ENCODE measurements around the gene ARL6IP6. TPM values are rescaled to one million over a fixed set of nuclear protein-coding genes. Genes with fewer than 3 reads are reported as not detected.
"Not testable (repeated sequence)": the region's sequence is repeated elsewhere in the genome, so short reads cannot be mapped to it uniquely, and the experiment has no call there.

Gene ARL6IP6
- polyA plus RNA-seq, 1 donor: 22.6 TPM

DNA sequence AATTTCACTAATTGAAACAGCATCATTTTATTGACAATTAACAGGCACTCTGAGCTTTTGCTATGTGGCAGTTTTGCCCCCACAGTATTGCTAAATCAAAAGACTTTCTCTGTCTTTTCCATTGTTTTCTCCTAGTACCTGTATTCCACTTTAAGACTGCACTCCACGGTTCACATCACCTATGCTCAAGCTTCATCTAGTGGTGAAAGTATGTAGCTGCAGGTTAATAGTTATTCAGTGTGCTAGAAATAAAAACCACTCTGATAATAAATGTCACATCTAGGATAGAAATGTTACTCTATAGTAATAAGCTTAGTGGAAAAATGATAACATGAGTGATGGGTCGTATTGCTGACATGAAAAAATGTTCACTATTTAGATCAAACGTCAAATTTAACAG lies 24.6 kb downstream of the ARL6IP6 start:
- peaks cover 15% of the 10 kb centered on the region for H3K36me3 ChIP-seq (ENCODE audit: control insufficient read depth, insufficient read depth, low read length)
- no peak overlapping the region for H3K4me3 ChIP-seq (ENCODE audit: low read length)
- H3K9me3 ChIP-seq (ENCODE audit: control insufficient read depth, low read depth, low read length): no peaks in the 10 kb centered on the region
- 100% methylated on average over 2 of the region's 3 CpGs for WGBS (ENCODE audit: insufficient coverage, low lambda C conversion rate)
- no peak for DNase-seq
- H3K27ac ChIP-seq (ENCODE audit: low read length): no peak overlapping the region
- H3K4me1 ChIP-seq (ENCODE audit: control insufficient read depth, insufficient read depth, low read length): no peaks in the 10 kb centered on the region
- H3K27me3 ChIP-seq (ENCODE audit: control insufficient read depth, insufficient read depth, low read length): no peaks in the 10 kb centered on the region

GRCh38 chr2:152747751-152748150 lies 29.3 kb downstream of the ARL6IP6 start:
- not testable (repeated sequence) for H3K4me1 ChIP-seq (ENCODE audit: control insufficient read depth, insufficient read depth, low read length); H3K27ac ChIP-seq (ENCODE audit: low read length); H3K4me3 ChIP-seq (ENCODE audit: low read length); H3K9me3 ChIP-seq (ENCODE audit: control insufficient read depth, low read depth, low read length); H3K27me3 ChIP-seq (ENCODE audit: control insufficient read depth, insufficient read depth, low read length); DNase-seq
- H3K36me3 ChIP-seq (ENCODE audit: control insufficient read depth, insufficient read depth, low read length): peaks cover 20% of the 10 kb centered on the region
- 100% methylated on average over 2 of the region's 4 CpGs for WGBS (ENCODE audit: insufficient coverage, low lambda C conversion rate)

- Histone ChIP-seq H3K27me3 (ENCODE audit: control insufficient read depth, insufficient read depth, low read length) (no peaks in the 10 kb centered on the region), H3K4me3 (ENCODE audit: low read length) (no peak overlapping the region), H3K4me1 (ENCODE audit: control insufficient read depth, insufficient read depth, low read length) (no peaks in the 10 kb centered on the region), H3K9me3 (ENCODE audit: control insufficient read depth, low read depth, low read length) (no peaks in the 10 kb centered on the region), H3K36me3 (ENCODE audit: control insufficient read depth, insufficient read depth, low read length) (peaks cover 35% of the 10 kb centered on the region), H3K27ac (ENCODE audit: low read length) (no peak overlapping the region)
- no CpG with 5 or more reads among the region's 13 CpGs for WGBS (ENCODE audit: insufficient coverage, low lambda C conversion rate)
- peak in 1 of 2 donors; percentile 1 for DNase-seq
Observed at GRCh38 chr2:152755029-152755428, 36.6 kb downstream of the ARL6IP6 start.

DNA sequence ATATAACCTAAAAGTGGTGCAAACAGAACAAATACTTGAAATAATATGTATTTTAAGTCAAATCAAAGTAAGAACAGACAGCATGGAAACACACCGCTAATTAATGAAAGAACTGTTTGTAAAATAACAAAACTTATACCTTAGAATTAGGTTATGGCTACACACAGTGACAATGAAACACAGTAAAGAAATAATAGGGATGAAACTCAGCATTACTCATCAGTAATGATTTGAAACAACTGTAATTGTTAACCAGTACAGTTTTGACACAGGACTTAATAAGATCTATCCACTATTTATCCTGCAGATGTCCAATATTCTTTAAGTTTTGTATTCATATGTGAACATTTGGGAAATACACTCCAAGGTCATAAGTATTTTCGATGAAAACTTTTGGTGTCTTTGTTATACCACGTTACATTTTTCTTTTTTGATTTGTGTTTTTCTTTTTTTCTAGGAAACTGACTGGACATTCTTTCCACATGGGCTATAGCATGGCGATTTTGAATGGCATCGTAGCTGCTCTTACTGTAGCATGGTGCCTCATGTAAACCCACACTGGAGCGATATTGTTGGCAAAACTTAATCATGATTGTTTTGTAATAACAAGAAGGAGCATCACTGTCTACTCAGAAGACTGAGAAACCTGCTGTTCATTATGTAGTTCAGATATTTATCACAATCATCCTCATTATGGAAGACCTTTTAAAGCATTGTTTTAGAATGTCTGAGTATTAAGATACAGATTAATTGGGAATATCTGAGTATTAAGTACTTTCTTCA lies 41.1 kb downstream of the ARL6IP6 start:
- Histone ChIP-seq H3K9me3 (ENCODE audit: control insufficient read depth, low read depth, low read length) (no peaks in the 10 kb centered on the region), H3K27me3 (ENCODE audit: control insufficient read depth, insufficient read depth, low read length) (no peaks in the 10 kb centered on the region), H3K36me3 (ENCODE audit: control insufficient read depth, insufficient read depth, low read length) (peaks cover 24% of the 10 kb centered on the region), H3K4me3 (ENCODE audit: low read length) (no peak overlapping the region), H3K27ac (ENCODE audit: low read length) (no peak overlapping the region), H3K4me1 (ENCODE audit: control insufficient read depth, insufficient read depth, low read length) (no peaks in the 10 kb centered on the region)
- DNase-seq: no peak
- WGBS (ENCODE audit: insufficient coverage, low lambda C conversion rate): 100% methylated on average over 3 of the region's 6 CpGs

DNA sequence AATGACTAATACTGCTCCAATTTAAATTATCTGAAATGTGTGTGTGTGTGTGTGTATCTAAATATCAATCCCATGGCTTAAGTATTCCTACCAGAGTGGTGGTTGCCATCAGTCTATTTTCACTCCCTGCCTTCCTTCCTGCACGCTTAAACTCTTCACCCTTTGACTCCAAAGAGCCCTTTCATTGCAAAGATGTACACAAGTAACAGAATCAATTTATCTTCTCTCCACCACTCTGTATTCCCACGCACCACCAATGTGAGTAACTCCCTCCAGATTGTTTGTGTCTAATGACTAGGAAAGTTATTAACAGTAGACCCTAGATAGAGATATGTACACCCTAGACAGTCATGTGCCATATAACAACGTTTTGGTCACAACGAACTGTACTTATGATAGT lies 42.8 kb downstream of the ARL6IP6 start:
- 100% methylated on average over 1 of the region's 4 CpGs for WGBS (ENCODE audit: insufficient coverage, low lambda C conversion rate)
- DNase-seq: no peak
- Histone ChIP-seq H3K4me3 (ENCODE audit: low read length) (no peak overlapping the region), H3K27ac (ENCODE audit: low read length) (no peak overlapping the region), H3K27me3 (ENCODE audit: control insufficient read depth, insufficient read depth, low read length) (no peaks in the 10 kb centered on the region), H3K9me3 (ENCODE audit: control insufficient read depth, low read depth, low read length) (no peaks in the 10 kb centered on the region), H3K36me3 (ENCODE audit: control insufficient read depth, insufficient read depth, low read length) (peaks cover 14% of the 10 kb centered on the region), H3K4me1 (ENCODE audit: control insufficient read depth, insufficient read depth, low read length) (no peaks in the 10 kb centered on the region)

GRCh38 chr2:152762202-152762601 lies 43.8 kb downstream of the ARL6IP6 start:
- Histone ChIP-seq H3K27me3 (ENCODE audit: control insufficient read depth, insufficient read depth, low read length) (no peaks in the 10 kb centered on the region), H3K4me1 (ENCODE audit: control insufficient read depth, insufficient read depth, low read length) (no peaks in the 10 kb centered on the region), H3K36me3 (ENCODE audit: control insufficient read depth, insufficient read depth, low read length) (peaks cover 12% of the 10 kb centered on the region), H3K27ac (ENCODE audit: low read length) (no peak overlapping the region), H3K4me3 (ENCODE audit: low read length) (no peak overlapping the region), H3K9me3 (ENCODE audit: control insufficient read depth, low read depth, low read length) (no peaks in the 10 kb centered on the region)
- DNase-seq: peak in 1 of 2 donors; percentile 1
- 80% methylated on average over 2 of the region's 5 CpGs for WGBS (ENCODE audit: insufficient coverage, low lambda C conversion rate)

- DNase-seq; H3K4me3 ChIP-seq (ENCODE audit: low read length); H3K9me3 ChIP-seq (ENCODE audit: control insufficient read depth, low read depth, low read length); H3K36me3 ChIP-seq (ENCODE audit: control insufficient read depth, insufficient read depth, low read length); H3K27me3 ChIP-seq (ENCODE audit: control insufficient read depth, insufficient read depth, low read length); H3K4me1 ChIP-seq (ENCODE audit: control insufficient read depth, insufficient read depth, low read length); H3K27ac ChIP-seq (ENCODE audit: low read length): not testable (repeated sequence)
- WGBS (ENCODE audit: insufficient coverage, low lambda C conversion rate): no CpG with 5 or more reads among the region's 4 CpGs
Observed at GRCh38 chr2:152763208-152763607, 44.8 kb downstream of the ARL6IP6 start.

DNA sequence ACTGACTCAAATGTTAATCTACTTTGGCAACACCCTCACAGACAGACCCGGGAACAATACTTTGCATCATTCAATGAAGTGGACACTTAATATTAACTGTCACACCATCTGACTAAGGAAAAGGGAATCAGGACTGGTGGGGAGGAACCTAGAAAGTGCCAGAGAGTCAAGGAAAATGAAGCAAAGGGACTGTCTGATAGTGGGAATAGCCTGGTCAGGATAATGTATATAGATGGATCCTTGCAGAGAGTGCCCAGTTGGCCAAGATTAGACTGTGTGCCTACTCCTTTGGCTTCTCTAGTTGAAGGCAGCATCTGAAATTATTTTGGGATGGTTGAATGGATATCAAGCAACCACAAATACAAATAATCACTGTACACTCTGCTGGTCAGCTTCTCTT lies 45.2 kb downstream of the ARL6IP6 start:
- no peaks in the 10 kb centered on the region for H3K27me3 ChIP-seq (ENCODE audit: control insufficient read depth, insufficient read depth, low read length)
- no peaks in the 10 kb centered on the region for H3K4me1 ChIP-seq (ENCODE audit: control insufficient read depth, insufficient read depth, low read length)
- no CpG with 5 or more reads among the region's 1 CpG for WGBS (ENCODE audit: insufficient coverage, low lambda C conversion rate)
- H3K9me3 ChIP-seq (ENCODE audit: control insufficient read depth, low read depth, low read length): no peaks in the 10 kb centered on the region
- DNase-seq: no peak
- no peak overlapping the region for H3K4me3 ChIP-seq (ENCODE audit: low read length)
- H3K27ac ChIP-seq (ENCODE audit: low read length): no peak overlapping the region
- peaks cover 7% of the 10 kb centered on the region for H3K36me3 ChIP-seq (ENCODE audit: control insufficient read depth, insufficient read depth, low read length)

- no peaks in the 10 kb centered on the region for H3K9me3 ChIP-seq (ENCODE audit: control insufficient read depth, low read depth, low read length)
- H3K27ac ChIP-seq (ENCODE audit: low read length): no peak overlapping the region
- no peak for DNase-seq
- no peaks in the 10 kb centered on the region for H3K27me3 ChIP-seq (ENCODE audit: control insufficient read depth, insufficient read depth, low read length)
- no peaks in the 10 kb centered on the region for H3K4me1 ChIP-seq (ENCODE audit: control insufficient read depth, insufficient read depth, low read length)
- WGBS (ENCODE audit: insufficient coverage, low lambda C conversion rate): no CpG with 5 or more reads among the region's 1 CpG
- H3K36me3 ChIP-seq (ENCODE audit: control insufficient read depth, insufficient read depth, low read length): peaks cover 4% of the 10 kb centered on the region
- no peak overlapping the region for H3K4me3 ChIP-seq (ENCODE audit: low read length)
Observed at GRCh38 chr2:152766928-152767327, 48.5 kb downstream of the ARL6IP6 start.

GRCh38 chr2:152781175-152781574 lies 62.8 kb downstream of the ARL6IP6 start:
- Histone ChIP-seq H3K36me3 (ENCODE audit: control insufficient read depth, insufficient read depth, low read length) (no peaks in the 10 kb centered on the region), H3K27me3 (ENCODE audit: control insufficient read depth, insufficient read depth, low read length) (no peaks in the 10 kb centered on the region), H3K4me3 (ENCODE audit: low read length) (no peak overlapping the region), H3K27ac (ENCODE audit: low read length) (no peak overlapping the region), H3K9me3 (ENCODE audit: control insufficient read depth, low read depth, low read length) (no peaks in the 10 kb centered on the region), H3K4me1 (ENCODE audit: control insufficient read depth, insufficient read depth, low read length) (no peaks in the 10 kb centered on the region)
- no CpG with 5 or more reads among the region's 3 CpGs for WGBS (ENCODE audit: insufficient coverage, low lambda C conversion rate)
- DNase-seq: no peak

GRCh38 chr2:152782171-152782570 lies 63.8 kb downstream of the ARL6IP6 start:
- H3K4me1 ChIP-seq (ENCODE audit: control insufficient read depth, insufficient read depth, low read length): no peaks in the 10 kb centered on the region
- peak in 1 of 2 donors; percentile 2 for DNase-seq
- no peak overlapping the region for H3K27ac ChIP-seq (ENCODE audit: low read length)
- WGBS (ENCODE audit: insufficient coverage, low lambda C conversion rate): no CpG with 5 or more reads among the region's 2 CpGs
- no peak overlapping the region for H3K4me3 ChIP-seq (ENCODE audit: low read length)
- H3K27me3 ChIP-seq (ENCODE audit: control insufficient read depth, insufficient read depth, low read length): no peaks in the 10 kb centered on the region
- no peaks in the 10 kb centered on the region for H3K9me3 ChIP-seq (ENCODE audit: control insufficient read depth, low read depth, low read length)
- H3K36me3 ChIP-seq (ENCODE audit: control insufficient read depth, insufficient read depth, low read length): no peaks in the 10 kb centered on the region
